NCI-H1417 treated with DMSO at 0.1 percent for 48 hours (cell line): ENCODE measurements around the gene HGD.

Source experiments
- DNase-seq: peaks from one replicate; lab custom pipeline; 2025; lab: John Stamatoyannopoulos, UW

HGD gene

GRCh38 chr3:120587332-120587975 is 94.6 kb downstream of the HGD start:
- no peak for DNase-seq
